ENCODE measurements around the gene CELF5.
A peak's percentile ranks its signal among the peaks of the same experiment; 100 is the strongest.
"Not testable (repeated sequence)": the region's sequence is repeated elsewhere in the genome, so short reads cannot be mapped to it uniquely, and the experiment has no call there.

Gene CELF5

DNA sequence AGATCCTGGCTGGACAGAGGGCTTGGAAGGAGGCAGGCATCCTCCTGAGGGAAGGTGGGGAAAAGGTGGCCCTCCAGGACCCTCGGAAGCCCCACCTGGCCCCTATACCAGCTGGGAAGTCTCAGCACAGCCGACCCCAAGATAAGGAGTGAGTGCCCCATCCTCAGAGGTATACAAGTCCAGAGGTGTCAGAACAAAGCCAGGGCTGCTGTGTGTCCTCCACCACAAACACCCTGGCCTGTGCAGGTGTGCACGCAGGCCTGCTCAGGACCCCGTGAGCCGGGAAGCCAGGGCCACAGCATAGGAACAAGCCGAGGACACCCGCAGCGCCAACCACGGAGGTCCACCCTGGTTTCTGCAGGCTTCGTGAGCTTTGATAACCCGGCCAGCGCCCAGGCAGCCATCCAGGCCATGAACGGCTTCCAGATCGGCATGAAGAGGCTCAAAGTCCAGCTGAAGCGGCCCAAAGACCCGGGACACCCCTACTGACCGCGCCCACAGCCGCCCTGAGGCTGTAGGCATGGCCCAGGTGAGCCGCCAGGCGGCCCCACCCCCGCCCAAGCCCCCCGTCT is 68.6 kb downstream of the CELF5 start:
- no peak for DNase-seq (ENCODE audit: low spot score)

DNA sequence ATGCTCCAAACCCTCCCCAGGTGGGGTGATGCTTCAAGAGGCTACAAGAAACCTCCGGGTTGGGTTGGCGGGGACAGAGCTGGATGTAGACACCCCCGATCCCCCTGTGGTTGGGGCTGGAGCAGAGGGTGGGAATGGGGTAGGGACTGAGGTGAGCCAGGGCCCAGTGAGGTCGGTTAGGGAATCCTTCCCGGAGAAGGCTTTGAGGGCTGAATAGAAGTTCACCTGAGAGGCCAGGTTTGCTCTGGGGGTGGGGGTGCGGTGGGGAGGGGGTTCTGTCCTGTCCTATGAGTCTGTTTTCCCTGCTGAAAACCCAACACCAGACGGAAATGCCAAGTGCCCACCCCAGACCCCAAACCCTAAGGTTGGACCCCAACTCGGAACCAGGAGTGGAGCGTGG is 69.1 kb downstream of the CELF5 start:
- DNase-seq (ENCODE audit: low spot score): no peak

DNA sequence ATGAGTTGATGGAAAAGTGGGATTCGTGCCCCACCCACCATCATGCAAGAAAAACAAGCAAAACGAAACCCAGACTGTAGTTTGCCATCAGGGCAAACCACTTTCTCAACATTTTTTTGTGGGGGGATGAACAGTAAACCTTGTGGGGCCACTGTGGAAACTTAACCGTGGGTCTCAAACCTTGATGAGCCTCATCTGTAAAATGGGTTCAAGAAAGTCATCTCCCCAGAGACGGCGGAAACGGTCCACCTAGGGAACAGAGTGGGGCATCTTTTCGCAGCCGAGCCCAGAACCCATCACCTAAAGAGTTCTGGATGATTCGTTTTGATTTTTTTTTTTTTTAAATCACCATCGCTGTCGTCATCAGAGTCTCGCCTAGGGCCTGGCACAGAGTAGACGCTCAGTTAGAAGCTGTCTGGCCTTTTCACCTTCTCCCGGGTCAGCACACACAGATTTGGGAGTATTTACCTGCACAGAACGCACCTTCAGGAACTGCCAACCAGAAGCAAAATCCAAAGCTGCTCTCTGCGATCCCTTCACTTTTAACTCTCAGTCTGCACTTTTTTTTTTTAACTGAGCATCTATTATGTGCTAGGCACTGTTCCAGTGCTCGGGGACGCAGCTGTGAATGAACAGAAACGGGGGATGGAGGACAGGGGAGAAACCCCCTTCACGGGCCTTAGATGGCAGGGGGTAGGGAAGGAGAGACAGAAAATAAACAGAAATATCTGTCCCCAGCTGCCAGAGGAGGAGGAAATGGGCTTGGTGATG is 69.8 kb downstream of the CELF5 start:
- DNase-seq (ENCODE audit: low spot score): no peak

DNA sequence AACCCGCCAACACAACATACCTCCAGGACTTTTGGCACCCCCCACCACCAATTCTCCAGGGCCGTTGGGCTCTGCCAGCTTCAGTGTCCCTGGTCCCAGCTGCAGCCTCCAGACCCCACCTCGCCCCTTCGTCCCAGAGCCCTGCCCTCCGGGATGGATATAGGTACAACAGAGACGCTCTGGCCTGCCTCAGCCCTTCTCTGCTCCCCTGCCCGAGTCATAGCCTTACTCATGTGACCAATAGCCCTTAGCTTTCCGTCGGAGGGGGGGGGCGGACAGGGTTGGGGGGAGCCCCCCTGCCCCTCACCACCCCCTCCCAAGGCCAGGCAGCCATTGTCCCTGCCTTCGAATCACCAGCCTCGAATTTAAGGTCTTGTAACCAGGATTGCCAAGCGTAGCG is 71.1 kb downstream of the CELF5 start:
- no peak for DNase-seq (ENCODE audit: low spot score)

DNA sequence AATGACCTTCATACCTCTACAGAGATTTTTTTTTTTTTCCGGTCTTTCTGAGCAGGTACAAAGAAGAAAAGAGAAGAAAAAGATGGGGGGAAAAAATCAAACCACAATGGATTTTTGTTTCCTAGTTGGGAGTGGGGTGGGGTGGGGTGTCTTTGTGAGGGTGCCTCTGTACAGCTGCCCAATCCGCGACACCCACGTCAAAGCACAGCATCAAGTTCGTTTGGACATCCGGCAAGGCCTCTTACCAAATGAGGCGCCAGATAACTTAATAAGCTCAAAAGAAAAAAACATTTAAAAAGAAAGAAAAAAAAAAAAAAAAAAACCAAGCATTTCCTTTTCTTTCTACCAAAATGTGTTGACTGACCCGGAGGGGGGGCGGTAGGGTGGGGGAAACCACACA is 71.6 kb downstream of the CELF5 start:
- DNase-seq (ENCODE audit: low spot score): no peak

DNA sequence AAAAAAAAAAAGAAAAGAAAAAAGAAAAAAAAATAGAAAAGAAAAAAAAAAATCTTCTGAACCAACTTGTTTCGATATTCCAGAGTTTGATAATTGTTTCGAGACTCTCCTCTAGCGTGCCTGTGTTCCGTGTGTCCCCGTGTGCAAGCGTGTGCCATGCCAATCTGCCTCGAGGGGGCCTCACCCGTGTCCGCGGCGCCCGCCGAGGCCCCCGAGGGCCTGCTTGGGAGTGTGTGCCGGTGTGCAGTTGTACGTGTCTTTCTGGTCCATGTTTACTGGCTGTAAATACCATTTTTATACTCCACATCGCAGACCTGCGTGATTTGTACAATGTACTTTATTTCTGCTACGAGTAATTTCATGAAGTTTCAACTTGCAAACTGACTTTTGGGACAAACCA is 72.0 kb downstream of the CELF5 start:
- no peak for DNase-seq (ENCODE audit: low spot score)

DNA sequence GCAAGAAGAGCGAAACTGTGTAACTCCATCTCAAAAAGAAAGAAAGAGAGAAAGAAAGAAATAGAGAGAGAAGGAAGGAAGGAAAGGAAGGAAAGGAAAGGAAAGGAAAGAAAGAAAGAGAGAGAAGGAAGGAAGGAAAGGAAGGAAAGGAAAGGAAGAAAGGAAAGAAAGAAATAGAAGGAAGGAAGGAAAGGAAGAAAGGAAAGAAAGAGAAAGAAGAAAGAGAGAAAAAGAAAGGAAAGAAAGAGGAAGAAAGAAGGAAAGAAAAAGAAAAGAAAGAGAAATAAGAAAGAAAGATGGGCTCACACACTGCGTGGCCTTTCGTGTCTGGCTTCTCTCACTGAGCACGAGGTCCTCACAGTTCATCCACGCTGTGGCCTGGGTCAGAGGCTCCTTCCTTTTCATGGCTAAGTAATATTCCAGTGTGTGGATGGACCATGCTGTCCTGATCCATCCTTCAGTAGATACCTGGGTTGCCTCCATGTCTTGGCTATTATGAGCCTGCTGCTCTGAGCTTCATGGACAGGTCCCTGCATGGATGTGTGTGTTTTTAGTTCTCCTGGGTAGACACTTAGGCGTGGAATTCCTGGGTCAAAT is 74.5 kb downstream of the CELF5 start:
- DNase-seq (ENCODE audit: low spot score): no peak

DNA sequence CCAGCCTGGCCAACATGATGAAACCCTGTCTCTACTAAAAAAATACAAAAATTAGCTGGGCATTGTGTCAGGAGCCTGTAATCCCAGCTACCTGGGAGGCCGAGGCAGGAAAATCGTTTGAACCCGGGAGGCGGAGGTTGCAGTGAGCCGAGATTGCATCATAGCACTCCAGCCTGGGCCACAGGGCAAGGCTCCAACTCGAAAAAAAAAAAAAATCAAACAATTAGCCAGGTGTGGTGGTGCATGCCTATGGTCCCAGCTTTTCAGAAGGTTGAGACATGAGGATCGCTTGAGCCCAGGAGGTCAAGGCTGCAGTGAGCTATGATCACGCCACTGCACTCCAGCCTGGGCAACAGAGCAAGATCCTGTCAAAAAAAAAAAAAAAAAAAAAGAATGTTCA is 76.1 kb downstream of the CELF5 start:
- DNase-seq (ENCODE audit: low spot score): not testable (repeated sequence)

DNA sequence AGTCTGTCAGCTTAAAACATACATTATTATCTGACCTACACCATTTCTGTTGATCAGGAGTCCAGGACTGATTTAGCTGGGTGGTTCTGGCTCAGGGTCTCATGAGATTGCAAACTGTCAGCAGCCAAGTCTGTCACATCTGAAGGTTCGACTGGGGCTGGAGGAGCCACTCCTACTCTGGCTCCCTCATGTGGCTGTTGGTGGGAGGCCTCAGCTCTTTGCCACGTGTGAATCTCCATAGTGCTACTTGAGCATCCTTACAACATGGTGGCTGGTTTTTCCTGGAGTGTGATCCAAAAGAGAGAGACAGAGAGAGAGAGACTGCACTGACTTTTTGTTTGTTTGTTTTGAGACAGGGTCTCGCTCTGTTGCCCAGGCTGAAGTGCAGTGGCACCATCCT is 78.3 kb downstream of the CELF5 start:
- no peak for DNase-seq (ENCODE audit: low spot score)

DNA sequence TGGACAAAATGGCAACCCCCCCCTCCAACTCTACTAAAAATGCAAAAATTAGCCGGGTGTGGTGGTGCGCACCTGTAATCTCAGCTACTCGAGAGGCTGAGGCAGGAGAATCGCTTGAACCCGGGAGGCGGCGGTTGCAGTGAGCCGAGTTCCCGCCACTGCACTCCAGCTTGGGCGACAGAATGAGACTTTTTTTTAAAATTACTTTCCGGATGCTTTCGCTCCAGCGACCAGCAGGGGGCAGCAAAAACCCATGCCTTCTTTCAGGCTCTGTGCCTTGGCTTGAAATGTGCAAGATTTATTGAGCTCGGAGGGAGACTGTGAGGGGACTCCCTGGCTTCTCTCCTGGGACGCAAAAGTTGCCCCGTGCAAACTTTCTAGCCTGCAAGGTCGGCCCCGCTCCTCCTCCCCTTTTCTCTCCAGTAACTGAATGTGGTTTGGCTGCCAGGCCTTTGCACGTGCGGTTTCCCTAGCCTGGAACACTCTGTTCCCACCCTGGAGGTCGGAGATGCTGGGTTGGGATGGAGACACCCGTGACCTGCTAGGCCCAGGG is 80.5 kb downstream of the CELF5 start:
- peak; percentile 83 for DNase-seq (ENCODE audit: low spot score)

DNA sequence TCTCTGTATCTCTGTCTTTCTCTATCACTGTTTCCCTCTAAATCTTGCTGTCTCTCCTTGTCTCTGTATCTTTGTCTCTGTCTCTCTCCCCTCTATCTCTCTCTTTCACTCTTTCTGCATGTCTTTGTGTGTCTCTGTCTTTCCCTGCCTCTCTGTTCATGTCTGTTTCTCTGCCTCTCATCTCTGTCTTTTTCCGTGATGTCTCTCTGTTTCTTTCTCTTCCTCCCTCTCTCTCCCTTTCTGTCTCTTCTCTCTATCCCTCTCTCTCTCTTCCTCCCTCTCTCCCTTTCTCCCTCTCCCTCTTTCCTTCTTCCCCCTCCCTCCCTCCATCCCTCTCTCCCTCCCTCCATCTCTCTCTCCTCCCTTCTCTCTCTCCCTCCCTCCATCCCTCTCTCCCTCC is 85.3 kb downstream of the CELF5 start:
- DNase-seq (ENCODE audit: low spot score): no peak

DNA sequence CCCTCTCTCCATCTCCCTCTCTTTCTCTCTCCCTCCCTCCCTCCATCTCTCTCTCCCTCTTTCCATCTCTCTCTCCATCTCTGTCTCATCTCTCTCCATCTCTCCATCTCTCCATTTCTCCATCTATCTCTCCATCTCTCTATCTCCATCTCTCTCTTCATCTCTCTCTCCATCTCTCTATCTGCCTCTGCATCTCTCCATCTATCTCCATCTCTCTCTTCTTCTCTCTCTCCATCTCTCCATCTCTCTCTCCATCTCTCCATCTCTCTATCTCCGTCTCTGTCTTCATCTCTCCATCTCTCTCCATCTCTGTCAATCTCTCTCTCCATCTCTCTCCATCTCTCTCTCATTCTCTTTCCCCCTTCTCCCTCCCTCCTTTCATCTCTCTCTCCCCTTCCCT is 85.8 kb downstream of the CELF5 start:
- DNase-seq (ENCODE audit: low spot score): no peak

DNA sequence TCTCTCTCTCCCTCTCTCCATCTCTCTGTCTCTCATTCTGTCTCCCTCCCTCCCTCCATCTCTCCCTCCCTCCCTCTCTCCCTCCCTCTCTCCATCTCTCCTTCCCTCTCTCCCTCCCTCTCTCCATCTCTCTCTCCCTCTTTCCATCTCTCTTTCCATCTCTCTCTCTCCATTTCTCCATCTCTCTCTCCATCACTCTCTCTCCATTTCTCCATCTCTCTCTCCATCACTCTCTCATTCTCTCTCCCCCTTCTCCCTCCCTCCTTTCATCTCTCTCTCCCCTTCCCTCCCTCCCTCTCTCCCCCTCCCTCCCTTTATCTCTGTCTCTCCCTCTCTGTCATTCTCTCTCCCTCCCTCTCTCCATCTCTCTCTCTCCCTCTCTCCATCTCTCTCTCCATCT is 86.2 kb downstream of the CELF5 start:
- DNase-seq (ENCODE audit: low spot score): no peak

DNA sequence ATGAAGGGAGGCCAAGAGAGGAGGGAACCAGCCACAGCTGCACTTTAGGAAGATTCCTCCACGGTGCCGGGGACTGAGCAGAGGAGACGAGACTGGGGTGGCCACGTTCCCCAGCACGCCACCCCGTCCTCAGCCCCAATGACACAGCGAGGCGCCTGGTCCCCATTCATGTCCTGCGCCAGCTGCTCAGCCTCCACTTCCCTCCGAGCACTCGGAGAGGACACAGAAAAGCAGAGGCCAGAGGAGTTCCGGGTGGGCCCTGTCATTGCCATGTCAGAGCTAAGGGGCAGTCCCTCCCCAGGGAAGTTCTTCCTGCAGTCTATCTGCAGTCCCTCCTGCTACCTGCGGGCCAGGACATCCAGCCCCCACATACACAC is 88.7 kb downstream of the CELF5 start:
- DNase-seq (ENCODE audit: low spot score): no peak

DNA sequence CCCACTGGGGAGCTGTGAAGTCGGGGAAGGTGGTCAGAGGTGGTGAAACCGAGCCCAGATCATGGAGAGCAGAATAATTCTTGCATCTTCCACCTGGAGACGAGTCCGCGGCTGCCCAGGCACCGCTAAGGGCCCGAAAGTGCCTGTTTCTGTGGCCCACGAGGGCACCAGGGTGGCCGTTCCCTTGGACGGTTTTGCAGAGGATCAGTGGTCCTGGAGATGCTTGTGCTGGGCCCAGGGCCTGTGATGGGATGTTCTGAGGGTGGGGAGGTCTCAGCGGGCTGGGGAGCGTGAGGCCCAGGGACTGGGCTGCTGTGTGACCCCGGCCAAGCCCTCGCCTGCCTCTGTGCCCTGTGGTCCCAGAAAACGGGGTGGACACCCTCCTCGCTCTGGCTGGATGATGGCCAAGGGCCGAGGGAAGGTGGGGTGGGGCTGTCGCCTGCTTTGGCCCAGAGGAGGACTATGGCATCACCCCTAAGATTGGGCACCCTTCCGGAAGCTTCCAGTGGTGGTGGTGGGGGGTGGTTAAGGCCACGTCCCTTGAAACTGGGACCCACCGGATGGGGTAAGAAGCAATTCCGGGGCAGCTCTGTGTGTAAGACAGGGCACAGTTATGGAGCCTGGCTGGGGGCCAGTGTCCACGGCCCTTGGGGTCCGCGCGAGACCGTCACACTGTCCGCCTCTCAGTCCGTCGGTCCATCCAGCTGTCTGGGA is 90.7 kb downstream of the CELF5 start:
- no peak for DNase-seq (ENCODE audit: low spot score)

DNA sequence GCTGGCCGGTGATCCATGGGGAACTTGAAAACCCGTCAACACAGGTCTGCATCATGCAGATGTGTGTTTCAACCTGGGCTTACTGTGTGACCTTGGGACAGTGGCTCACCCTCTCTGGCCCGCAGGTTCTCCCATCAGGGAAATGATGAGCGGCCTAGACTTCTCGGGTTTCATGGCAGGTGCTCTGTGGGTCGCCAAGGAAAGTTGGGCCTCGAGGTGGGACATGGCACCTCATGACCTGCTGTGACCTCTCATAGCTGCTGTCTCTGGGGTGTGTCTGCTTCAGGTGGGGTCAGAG is 91.2 kb downstream of the CELF5 start:
- DNase-seq (ENCODE audit: low spot score): no peak

DNA sequence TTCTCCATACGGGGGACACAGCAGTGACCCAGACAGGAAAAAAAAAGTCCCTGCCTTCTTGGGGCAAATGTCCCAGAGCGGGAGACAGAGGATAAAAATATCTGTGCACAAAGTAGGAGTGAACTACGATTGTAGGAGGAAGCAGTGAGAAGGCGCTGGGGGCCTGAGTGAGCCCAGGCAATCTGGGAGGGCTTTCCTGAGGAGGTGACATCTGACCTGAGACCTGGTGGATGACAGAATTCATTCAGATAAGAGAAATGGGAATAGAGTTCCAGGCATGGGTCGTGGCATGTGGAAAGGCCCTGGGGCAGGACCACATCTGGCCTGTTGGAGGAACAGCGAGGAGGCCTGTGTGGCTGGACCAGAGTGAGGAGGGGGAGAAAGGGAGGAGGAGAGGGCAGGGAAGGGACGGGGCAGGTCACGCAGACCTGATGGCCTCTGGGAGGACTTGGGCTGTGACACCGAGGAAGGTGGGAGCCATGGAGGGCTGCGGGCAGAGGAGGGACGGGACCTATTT is 91.7 kb downstream of the CELF5 start:
- DNase-seq (ENCODE audit: low spot score): no peak

DNA sequence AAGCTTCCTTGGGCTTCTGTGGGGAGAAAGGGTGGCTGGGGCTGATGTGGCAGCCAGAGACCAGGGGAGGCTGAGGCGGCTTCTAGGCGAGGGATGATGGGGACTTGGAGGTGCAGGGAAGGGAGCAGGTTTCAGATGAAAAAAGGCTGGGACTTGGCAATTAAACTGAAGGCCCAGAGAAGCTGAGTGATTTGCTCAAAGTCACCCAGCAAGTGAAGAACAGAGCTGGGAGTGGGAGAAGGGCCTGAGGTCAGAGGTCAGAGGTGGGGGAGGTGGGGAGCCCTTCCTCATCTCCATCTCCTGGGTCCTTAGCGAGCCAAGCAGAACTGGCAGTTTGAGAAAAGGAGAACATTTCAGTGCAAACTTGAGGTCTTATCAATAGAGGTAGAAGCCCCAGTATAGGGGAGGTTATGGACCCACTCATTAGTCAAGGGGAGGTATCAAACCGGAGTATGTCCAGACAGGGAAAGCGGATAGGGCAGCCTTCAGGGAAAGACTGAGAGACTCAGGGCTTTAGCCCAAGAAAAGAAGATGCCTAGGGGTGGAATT is 92.3 kb downstream of the CELF5 start:
- DNase-seq (ENCODE audit: low spot score): no peak

DNA sequence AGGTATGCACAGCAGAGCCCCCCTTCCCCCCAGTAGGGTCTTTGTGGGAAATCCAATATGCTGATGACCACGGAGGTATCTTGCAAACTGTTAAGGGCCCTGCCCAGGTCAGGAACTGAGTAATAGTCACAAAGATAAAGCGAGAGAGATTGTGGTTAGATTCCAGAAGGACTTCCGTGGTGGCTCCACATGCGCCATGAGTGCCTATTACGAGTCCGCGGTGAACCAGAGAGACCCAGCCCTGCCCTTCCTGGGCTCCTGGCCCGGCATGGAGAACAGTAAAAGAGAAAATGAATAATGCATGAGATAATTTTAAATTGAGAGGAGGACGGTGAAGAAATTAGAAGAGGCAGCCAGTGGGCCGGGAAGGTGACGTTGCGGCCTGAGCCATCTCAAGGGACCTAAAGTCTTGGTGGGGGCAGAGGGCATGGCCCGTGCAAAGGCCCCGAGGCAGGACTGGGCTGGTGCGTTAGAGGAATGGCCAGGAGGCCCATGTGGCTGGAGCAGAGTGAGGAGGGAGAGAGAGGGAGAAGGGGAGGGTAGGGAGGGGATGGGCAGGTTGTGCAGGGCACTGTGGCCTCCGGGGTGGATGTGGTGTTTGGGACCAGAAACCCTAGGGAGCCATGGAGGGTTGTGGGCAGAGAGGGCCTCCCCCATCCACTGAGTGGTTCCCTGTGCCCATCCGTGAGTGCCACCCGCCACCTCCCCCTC is 95.3 kb downstream of the CELF5 start:
- no peak for DNase-seq (ENCODE audit: low spot score)

DNA sequence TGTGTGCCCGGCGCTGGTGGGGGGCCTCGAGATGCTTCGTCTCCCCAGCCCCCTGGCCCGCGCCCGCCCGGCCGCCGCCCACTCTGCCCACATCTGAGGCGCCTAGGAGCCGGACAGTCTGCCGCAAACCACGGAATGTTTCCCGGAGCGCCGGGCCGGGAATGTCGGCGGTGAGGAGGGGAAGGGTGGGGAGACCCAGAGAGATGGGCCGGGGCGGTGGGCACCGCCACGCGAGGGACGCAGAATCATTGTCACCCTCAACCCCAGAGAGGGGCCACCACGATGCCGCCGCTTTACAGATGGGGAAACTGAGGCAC is 95.9 kb downstream of the CELF5 start:
- no peak for DNase-seq (ENCODE audit: low spot score)

DNA sequence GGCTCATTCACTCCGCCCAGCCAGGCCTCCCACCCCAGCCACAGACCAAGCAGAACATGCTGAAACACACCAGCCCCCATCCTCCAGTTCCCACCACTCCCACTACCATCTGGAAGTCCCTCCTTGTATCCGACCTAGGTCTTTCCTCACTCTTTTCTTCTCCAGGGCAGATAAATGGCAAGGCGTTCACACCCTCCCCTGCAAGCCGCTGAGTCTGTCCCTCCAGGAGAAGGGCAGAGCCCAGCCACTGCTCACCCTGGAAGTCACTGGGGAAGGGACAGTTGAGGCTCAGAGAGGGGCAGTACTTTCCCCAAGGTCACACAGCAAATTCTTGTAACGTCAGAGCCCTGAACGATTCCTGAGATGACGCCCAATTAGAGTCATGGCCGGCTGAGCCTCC is 96.4 kb downstream of the CELF5 start:
- no peak for DNase-seq (ENCODE audit: low spot score)

DNA sequence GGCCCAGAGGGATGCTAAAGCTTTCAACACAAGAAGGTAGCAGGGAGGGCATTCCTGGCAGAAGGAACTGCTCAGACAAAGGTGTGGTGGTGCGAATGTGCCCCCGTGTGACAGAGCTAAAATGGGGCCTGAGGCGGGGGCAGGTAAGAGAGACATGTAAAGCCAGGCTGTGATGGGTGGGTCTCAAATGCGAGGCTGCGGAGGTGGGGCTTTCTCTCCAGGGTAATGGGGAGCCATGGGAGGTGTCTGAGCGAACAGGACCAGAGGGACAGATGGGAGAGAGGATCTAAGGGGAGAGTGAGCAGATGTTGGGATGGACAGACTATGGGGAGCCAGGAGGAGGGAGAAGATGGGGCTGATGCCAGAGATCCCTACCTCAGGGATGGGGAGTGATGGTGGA is 97.2 kb downstream of the CELF5 start:
- no peak for DNase-seq (ENCODE audit: low spot score)
